ENCODE data around the gene RNF182.
"Not testable (repeated sequence)": the region's sequence is repeated elsewhere in the genome, so short reads cannot be mapped to it uniquely, and the experiment has no call there.

GRCh38 chr6:13973422-13973821 lies 48.7 kb downstream of the RNF182 start:
- not testable (repeated sequence) for TF ChIP-seq CTCF, EZH2 (IDR thresholded peaks at IDR 0.05)
